Measurements from ENCODE around the gene PLIN5. TPM values are rescaled to one million over a fixed set of nuclear protein-coding genes. Genes with fewer than 3 reads are reported as not detected.
A peak's percentile ranks its signal among the peaks of the same experiment; 100 is the strongest.
"Not testable (repeated sequence)": the region's sequence is repeated elsewhere in the genome, so short reads cannot be mapped to it uniquely, and the experiment has no call there.

PLIN5 gene
- total RNA-seq, 1 donor from 2014 or later: not detected

DNA sequence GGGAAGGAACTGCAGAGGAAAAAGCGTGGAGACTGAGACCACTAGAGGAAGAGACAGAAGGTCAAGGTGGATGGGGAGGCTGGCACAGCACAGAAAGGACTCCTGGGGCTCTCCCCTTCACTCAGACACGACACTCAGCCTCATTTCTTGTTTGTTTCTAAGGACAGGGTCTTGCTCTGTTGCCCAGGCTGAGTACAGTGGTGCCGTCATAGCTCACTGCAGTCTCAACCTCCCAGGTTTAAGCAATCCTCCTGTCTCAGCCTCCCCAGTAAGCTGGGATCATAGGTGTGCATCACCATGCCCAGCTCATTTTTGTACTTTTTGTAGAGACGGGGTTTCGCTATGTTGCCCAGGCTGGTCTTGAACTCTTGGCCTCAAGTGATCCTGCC is 35.9 kb upstream of the PLIN5 start:
- no peak for FAIRE-seq
- TF ChIP-seq, protein P1, sequence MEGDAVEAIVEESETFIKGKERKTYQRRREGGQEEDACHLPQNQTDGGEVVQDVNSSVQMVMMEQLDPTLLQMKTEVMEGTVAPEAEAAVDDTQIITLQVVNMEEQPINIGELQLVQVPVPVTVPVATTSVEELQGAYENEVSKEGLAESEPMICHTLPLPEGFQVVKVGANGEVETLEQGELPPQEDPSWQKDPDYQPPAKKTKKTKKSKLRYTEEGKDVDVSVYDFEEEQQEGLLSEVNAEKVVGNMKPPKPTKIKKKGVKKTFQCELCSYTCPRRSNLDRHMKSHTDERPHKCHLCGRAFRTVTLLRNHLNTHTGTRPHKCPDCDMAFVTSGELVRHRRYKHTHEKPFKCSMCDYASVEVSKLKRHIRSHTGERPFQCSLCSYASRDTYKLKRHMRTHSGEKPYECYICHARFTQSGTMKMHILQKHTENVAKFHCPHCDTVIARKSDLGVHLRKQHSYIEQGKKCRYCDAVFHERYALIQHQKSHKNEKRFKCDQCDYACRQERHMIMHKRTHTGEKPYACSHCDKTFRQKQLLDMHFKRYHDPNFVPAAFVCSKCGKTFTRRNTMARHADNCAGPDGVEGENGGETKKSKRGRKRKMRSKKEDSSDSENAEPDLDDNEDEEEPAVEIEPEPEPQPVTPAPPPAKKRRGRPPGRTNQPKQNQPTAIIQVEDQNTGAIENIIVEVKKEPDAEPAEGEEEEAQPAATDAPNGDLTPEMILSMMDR (IDR thresholded peaks at IDR 0.05; ENCODE audit: insufficient read depth, low read length, severe bottlenecking): no peak
- H3K4me3 ChIP-seq (ENCODE audit: low read depth, low read length): no peak overlapping the region
- no peaks in the 10 kb centered on the region for H3K36me3 ChIP-seq (ENCODE audit: control insufficient read depth, insufficient read depth, low read length)
- no peaks in the 10 kb centered on the region for H3K27me3 ChIP-seq (ENCODE audit: control insufficient read depth, insufficient read depth, low read length)
- no peak for DNase-seq (ENCODE audit: low read depth)

DNA sequence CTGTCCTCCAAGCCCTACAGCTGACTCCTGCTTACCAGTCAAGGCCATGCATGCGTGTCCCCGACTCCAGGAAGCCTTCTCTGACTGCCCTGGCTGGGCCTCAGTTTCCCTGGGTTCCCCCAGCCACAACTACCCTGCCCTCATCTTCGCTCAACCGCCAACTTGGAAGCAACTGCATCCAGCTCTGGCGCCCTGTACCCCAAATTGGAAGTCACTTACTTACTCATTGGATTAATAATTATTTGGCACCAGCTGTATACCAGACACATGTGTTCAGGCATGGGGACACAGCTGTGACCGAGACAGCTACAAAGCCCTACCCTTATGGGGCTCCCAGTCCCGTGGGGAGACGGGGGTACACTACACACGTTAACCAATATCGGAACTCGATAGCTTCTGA is 35.4 kb upstream of the PLIN5 start:
- FAIRE-seq: no peak
- TF ChIP-seq, protein P1 (IDR thresholded peaks at IDR 0.05; ENCODE audit: insufficient read depth, low read length, severe bottlenecking): no peak
- Histone ChIP-seq H3K4me3 (ENCODE audit: low read depth, low read length) (no peak overlapping the region), H3K27me3 (ENCODE audit: control insufficient read depth, insufficient read depth, low read length) (no peaks in the 10 kb centered on the region), H3K36me3 (ENCODE audit: control insufficient read depth, insufficient read depth, low read length) (no peaks in the 10 kb centered on the region)
- DNase-seq (ENCODE audit: low read depth): no peak

DNA sequence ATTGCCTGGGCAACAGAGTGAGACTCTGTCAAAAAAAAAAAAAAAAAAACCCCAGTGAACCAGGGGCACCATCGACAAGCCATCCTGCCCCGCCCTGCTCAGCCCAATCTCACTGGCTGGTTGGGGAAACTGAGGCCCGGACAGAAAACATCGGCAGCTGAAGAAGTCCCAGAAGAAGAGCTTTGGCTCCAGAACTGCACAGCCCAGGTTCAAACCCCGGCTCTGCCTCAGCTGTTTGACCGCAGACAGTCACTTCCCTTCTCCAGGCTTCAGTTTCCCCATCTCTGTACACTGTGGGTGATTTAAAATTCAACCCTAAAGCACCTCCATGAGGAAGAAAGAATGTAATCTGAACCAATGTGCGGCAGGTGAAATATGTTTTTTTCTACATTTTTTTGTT is 33.9 kb upstream of the PLIN5 start:
- DNase-seq (ENCODE audit: low read depth): no peak
- Histone ChIP-seq H3K4me3 (ENCODE audit: low read depth, low read length) (no peak overlapping the region), H3K36me3 (ENCODE audit: control insufficient read depth, insufficient read depth, low read length) (no peaks in the 10 kb centered on the region), H3K27me3 (ENCODE audit: control insufficient read depth, insufficient read depth, low read length) (no peaks in the 10 kb centered on the region)
- no peak for FAIRE-seq
- TF ChIP-seq, protein P1 (IDR thresholded peaks at IDR 0.05; ENCODE audit: insufficient read depth, low read length, severe bottlenecking): no peak

DNA sequence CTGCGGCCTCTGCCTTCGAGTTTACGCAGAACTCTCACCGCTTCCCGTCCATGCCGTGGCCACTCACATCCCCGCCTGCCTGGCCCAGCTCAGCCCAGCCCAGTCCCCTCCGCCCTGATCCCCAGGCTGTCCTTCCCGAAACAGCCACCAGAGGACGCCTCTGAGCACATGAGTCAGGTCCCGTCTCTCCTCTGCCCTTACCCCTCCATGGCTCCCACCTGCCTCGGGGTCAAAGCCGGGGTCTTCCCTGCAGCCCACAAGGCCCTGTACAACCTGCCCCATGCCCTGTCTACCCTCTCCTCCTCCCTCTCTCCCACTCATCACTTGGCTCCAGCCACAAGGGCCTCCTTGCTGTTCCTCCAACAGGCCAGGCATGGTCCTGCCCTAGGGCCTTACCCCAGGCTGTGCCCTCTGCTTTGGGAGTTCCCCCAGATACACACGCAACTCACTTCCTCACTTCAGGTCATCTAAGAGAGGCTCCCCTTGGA is 32.6 kb upstream of the PLIN5 start:
- H3K36me3 ChIP-seq (ENCODE audit: control insufficient read depth, insufficient read depth, low read length): no peaks in the 10 kb centered on the region
- no peaks in the 10 kb centered on the region for H3K27me3 ChIP-seq (ENCODE audit: control insufficient read depth, insufficient read depth, low read length)
- peak; percentile 28 for DNase-seq (ENCODE audit: low read depth)
- no peak overlapping the region for H3K4me3 ChIP-seq (ENCODE audit: low read depth, low read length)
- no peak for FAIRE-seq
- TF ChIP-seq, protein P1 (IDR thresholded peaks at IDR 0.05; ENCODE audit: insufficient read depth, low read length, severe bottlenecking): peak; percentile 84

DNA sequence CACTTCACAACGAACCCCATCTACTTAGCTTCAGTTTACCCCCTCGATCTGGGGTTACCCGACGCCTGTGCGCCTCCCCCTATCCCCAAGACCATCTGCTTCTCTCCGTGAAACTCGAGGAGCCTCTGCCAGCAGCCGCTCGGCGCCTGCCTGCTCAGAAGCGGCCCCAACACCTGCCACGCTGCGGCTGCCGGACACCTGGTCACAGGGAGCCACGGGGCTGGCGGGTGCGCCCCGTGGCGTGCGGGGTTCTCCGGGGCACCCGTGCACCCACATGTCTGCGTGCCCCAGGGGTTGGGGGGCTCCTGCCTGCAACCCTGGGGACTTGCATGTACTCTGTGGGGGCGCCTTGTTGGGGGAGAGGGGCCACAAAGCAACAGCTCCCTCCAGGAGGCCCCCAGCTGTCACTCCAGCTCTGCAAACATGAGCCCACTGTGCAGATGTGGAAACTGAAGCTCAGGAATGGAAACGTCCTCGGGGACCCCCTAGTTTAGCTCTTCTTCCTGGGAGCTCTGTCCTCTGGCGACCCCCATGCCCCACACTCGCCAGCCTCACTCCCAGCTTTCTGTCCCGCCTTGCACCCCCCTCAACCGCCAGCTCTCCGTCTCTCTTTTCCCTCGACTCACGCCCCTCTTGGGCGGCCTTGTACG is 31.5 kb upstream of the PLIN5 start:
- Histone ChIP-seq H3K4me3 (ENCODE audit: low read depth, low read length) (no peak overlapping the region), H3K27me3 (ENCODE audit: control insufficient read depth, insufficient read depth, low read length) (no peaks in the 10 kb centered on the region), H3K36me3 (ENCODE audit: control insufficient read depth, insufficient read depth, low read length) (no peaks in the 10 kb centered on the region)
- DNase-seq (ENCODE audit: low read depth) (no peak), FAIRE-seq (no peak)
- TF ChIP-seq, protein P1 (IDR thresholded peaks at IDR 0.05; ENCODE audit: insufficient read depth, low read length, severe bottlenecking): no peak

DNA sequence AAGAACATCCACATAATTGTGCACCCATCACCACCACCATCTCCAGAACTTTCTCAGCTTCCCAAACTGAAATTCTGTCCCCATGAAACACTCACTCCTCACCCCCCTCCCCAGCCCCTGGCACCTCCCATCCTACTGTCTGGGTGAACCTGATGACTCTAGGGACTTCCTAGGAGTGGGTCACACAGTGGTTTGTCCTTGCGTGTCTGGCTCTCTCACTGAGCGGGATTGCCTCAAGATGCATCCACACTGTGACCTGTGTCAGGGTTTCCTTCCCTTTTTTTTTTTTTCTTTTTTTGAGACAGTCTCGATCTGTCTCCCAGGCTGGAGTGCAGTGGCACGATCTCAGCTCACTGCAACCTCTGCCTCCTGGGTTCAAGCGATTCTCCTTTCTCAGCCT is 28.5 kb upstream of the PLIN5 start:
- H3K27me3 ChIP-seq (ENCODE audit: control insufficient read depth, insufficient read depth, low read length); H3K36me3 ChIP-seq (ENCODE audit: control insufficient read depth, insufficient read depth, low read length); DNase-seq (ENCODE audit: low read depth); H3K4me3 ChIP-seq (ENCODE audit: low read depth, low read length); FAIRE-seq: not testable (repeated sequence)

DNA sequence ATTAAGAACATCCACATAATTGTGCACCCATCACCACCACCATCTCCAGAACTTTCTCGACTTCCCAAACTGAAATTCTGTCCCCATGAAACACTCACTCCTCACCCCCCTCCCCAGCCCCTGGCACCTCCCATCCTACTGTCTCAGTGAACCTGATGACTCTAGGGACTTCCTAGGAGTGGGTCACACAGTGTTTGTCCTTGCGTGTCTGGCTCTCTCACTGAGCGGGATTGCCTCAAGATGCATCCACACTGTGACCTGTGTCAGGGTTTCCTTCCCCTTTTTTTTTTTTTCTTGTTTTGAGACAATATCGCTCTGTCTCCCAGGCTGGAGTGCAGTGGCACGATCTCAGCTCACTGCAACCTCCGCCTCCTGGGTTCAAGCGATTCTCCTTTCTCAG is 27.1 kb upstream of the PLIN5 start:
- FAIRE-seq; H3K4me3 ChIP-seq (ENCODE audit: low read depth, low read length); DNase-seq (ENCODE audit: low read depth); H3K36me3 ChIP-seq (ENCODE audit: control insufficient read depth, insufficient read depth, low read length); H3K27me3 ChIP-seq (ENCODE audit: control insufficient read depth, insufficient read depth, low read length): not testable (repeated sequence)

Data from bronchial epithelial cell (primary cell).